Mesenchymal stem cell (in vitro differentiated cells and primary cell): ENCODE results near the gene BDKRB2.

ENCODE experiments used
- DNase-seq: peaks from one replicate; pipeline ENCODE4 v3.0.0-alpha.2; 2013
- H2AFZ ChIP-seq: one replicate; pipeline ENCODE4 v1.6.1; 2013; ENCODE audit warnings: low read depth, mild to moderate bottlenecking, control low read depth, inconsistent platforms, low read length, moderate library complexity
- H2AK5ac ChIP-seq: 2 replicates; pipeline ENCODE4 v1.6.1; 2013; ENCODE audit warnings: low read length, moderate library complexity, mild to moderate bottlenecking, inconsistent platforms; ENCODE audit not compliant: severe bottlenecking
- H2BK120ac ChIP-seq: one replicate; pipeline ENCODE4 v1.6.1; 2013; ENCODE audit warnings: low read depth, mild to moderate bottlenecking, inconsistent platforms, low read length, moderate library complexity
- H2BK12ac ChIP-seq, 2 experiments: one replicate each; pipeline ENCODE4 v1.6.1; 2013; ENCODE audit warnings: inconsistent platforms in 2 of 2, low read length in 2 of 2, mild to moderate bottlenecking in 2 of 2, moderate library complexity in 2 of 2, control low read depth in 1 of 2
- H2BK15ac ChIP-seq: one replicate; pipeline ENCODE4 v1.6.1; 2013; ENCODE audit warnings: mild to moderate bottlenecking, low read depth, inconsistent platforms; ENCODE audit not compliant: poor library complexity, severe bottlenecking
- H2BK5ac ChIP-seq: 2 replicates; pipeline ENCODE4 v1.6.1; 2013; ENCODE audit warnings: low read depth, mild to moderate bottlenecking, low read length, control low read depth, inconsistent platforms; ENCODE audit not compliant: poor library complexity, severe bottlenecking
- H3K14ac ChIP-seq, 2 experiments: one replicate each; pipeline ENCODE4 v1.6.1; 2013; ENCODE audit warnings: inconsistent platforms in 2 of 2, low read length in 2 of 2, control low read depth in 1 of 2, mild to moderate bottlenecking in 1 of 2, moderate library complexity in 1 of 2
- H3K18ac ChIP-seq, 2 experiments: one replicate each; pipeline ENCODE4 v1.6.1; 2013; ENCODE audit warnings: inconsistent platforms in 2 of 2, low read length in 2 of 2, control low read depth in 1 of 2, low read depth in 1 of 2, mild to moderate bottlenecking in 1 of 2
- H3K23ac ChIP-seq, 2 experiments: one replicate each; pipeline ENCODE4 v1.6.1; 2013; ENCODE audit warnings: inconsistent platforms in 2 of 2, low read length in 2 of 2, mild to moderate bottlenecking in 2 of 2, moderate library complexity in 2 of 2, control low read depth in 1 of 2
- H3K27ac ChIP-seq: 2 replicates; pipeline ENCODE4 v1.5.1; 2013; ENCODE audit warnings: mild to moderate bottlenecking, moderate library complexity, low read length, control low read depth, inconsistent platforms; ENCODE audit not compliant: poor library complexity, severe bottlenecking
- H3K27me3 ChIP-seq, 2 experiments: 2 replicates each; pipeline versions ENCODE4 v1.6.1 to v1.7.0; 2013; ENCODE audit warnings: low read length in 2 of 2, mild to moderate bottlenecking in 2 of 2, moderate library complexity in 2 of 2, control low read depth in 1 of 2, inconsistent platforms in 1 of 2; ENCODE audit not compliant: control insufficient read depth in 1 of 2, insufficient read depth in 1 of 2
- H3K36me3 ChIP-seq, 2 experiments: 2 replicates each; pipeline versions ENCODE4 v1.6.1 to v1.7.0; 2013; ENCODE audit warnings: low read length in 2 of 2, control low read depth in 1 of 2, inconsistent platforms in 1 of 2, low read depth in 1 of 2, mild to moderate bottlenecking in 1 of 2; ENCODE audit not compliant: insufficient read depth in 2 of 2, control insufficient read depth in 1 of 2
- H3K4ac ChIP-seq, 2 experiments: one replicate each; pipeline ENCODE4 v1.6.1; 2013; ENCODE audit warnings: inconsistent platforms in 2 of 2, low read length in 2 of 2, mild to moderate bottlenecking in 2 of 2, moderate library complexity in 2 of 2, control low read depth in 1 of 2, low read depth in 1 of 2
- H3K4me1 ChIP-seq: 2 replicates; pipeline ENCODE4 v1.6.1; 2013; ENCODE audit warnings: low read depth, low read length, control low read depth; ENCODE audit not compliant: control insufficient read depth, insufficient read depth
- H3K4me2 ChIP-seq: 2 replicates; pipeline ENCODE4 v1.6.1; 2013; ENCODE audit warnings: low read length, mild to moderate bottlenecking, inconsistent platforms; ENCODE audit not compliant: poor library complexity, severe bottlenecking
- H3K4me3 ChIP-seq, 2 experiments: 2 replicates each; pipeline versions ENCODE4 v1.5.1 to v1.7.0; 2013; ENCODE audit warnings: low read length in 2 of 2, mild to moderate bottlenecking in 2 of 2, control low read depth in 1 of 2, low read depth in 1 of 2; ENCODE audit not compliant: insufficient read depth in 1 of 2
- H3K79me1 ChIP-seq: replicated peaks from 2 replicates; pipeline ENCODE4 v1.6.1; 2013; ENCODE audit warnings: mild to moderate bottlenecking, control low read depth, low read length, inconsistent platforms; ENCODE audit not compliant: poor library complexity, severe bottlenecking
- H3K9ac ChIP-seq: 2 replicates; pipeline ENCODE4 v1.7.0; 2013; ENCODE audit warnings: mild to moderate bottlenecking, low read length, moderate library complexity
- H3K9me3 ChIP-seq: 2 replicates; pipeline ENCODE4 v1.7.0; 2013; ENCODE audit warnings: mild to moderate bottlenecking, low read length; ENCODE audit not compliant: control insufficient read depth
- H4K8ac ChIP-seq: one replicate; pipeline ENCODE4 v1.6.1; 2013; ENCODE audit warnings: inconsistent platforms, mild to moderate bottlenecking, low read length, moderate library complexity
- H4K91ac ChIP-seq: one replicate; pipeline ENCODE4 v1.6.1; 2013; ENCODE audit warnings: mild to moderate bottlenecking, low read length, inconsistent platforms
- WGBS: methylation state at CpG from one replicate; pipeline ENCODE4 v1.1.7; 2013; ENCODE audit warnings: mixed read lengths; 5-methylcytosine and 5-hydroxymethylcytosine counted together

The BDKRB2 gene

DNA sequence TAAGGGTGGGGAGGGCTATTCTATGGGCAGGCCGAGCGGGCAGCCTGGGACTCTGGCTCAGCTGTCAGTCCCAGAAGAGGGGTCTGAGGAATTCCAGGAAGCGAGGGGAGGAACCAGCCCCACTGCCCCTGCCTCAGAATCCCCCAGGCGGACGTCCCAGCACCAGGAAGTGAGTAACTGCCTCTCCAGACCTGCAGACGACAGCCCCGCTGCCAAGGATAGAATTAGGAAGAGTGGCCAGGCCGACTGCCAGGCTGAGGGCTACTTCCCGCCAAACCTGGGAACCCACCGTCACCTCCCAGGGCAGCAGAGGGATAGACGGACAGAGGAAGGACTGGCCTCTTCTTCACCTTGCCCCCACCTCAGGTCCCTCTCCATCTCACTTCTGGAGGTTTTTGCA, 6.7 kb upstream of the BDKRB2 start:
- no peak for DNase-seq
- no peak overlapping the region for H3K23ac ChIP-seq
- no peak overlapping the region for H3K9ac ChIP-seq
- H3K18ac ChIP-seq = no peak overlapping the region
- no peak overlapping the region for H3K14ac ChIP-seq
- H3K9me3 ChIP-seq = no peaks in the 10 kb centered on the region
- peaks cover 12% of the 10 kb centered on the region for H3K4me1 ChIP-seq
- no peaks in the 10 kb centered on the region for H3K79me1 ChIP-seq
- peaks cover 0 to 3% of the 10 kb centered on the region in 2 experiments for H3K36me3 ChIP-seq
- H3K27me3 ChIP-seq = peaks cover 0 to 2% of the 10 kb centered on the region in 2 experiments
- no peak overlapping the region for H3K4ac ChIP-seq
- H3K4me3 ChIP-seq = no peak overlapping the region
- no peak overlapping the region for H2BK12ac ChIP-seq
- no peak overlapping the region for H3K27ac ChIP-seq
- H4K8ac ChIP-seq = no peak overlapping the region
- no peak overlapping the region for H4K91ac ChIP-seq
- H2BK120ac ChIP-seq = no peak overlapping the region
- H2AK5ac ChIP-seq = no peak overlapping the region
- no peak overlapping the region for H2AFZ ChIP-seq
- H2BK5ac ChIP-seq = no peak overlapping the region
- no peak overlapping the region for H3K4me2 ChIP-seq
- H2BK15ac ChIP-seq = no peak overlapping the region
- WGBS = 66% methylated on average over 11 of the region's 11 CpGs

DNA sequence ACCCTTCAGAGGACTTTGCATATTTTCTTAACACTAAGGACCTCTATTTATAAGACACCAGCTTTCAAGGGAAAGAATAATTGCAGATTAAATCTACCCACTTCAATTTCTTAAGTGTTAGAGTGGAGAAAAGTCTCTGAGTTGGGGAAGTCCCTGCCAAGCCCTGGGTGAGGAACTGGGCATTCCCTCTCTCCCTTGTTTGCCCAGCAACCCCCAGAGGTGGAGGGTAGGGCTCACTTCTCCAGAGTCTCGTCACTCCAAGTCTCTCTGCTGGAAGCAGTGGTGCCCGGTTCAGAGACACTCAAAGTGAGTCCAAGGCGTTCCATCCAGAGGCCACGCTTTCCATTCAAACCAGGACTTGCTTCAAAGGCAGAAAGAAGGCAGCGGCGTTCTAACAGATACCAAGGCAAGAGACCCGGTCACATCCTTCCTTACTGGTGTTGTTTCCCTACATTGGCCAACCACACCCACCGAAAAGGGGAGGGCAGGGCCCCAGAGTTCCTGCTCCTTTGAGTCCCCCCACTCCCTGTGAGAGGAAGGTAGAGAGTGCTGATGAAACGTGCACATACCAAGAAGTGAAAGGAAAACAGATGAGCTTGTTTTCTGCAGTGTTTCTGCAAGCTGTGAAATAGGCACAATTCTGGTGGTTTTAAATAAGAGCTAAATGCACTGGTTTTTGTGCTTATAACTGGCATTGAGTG, 6.1 kb upstream of the BDKRB2 start:
- 76% methylated on average over 9 of the region's 9 CpGs for WGBS

DNA sequence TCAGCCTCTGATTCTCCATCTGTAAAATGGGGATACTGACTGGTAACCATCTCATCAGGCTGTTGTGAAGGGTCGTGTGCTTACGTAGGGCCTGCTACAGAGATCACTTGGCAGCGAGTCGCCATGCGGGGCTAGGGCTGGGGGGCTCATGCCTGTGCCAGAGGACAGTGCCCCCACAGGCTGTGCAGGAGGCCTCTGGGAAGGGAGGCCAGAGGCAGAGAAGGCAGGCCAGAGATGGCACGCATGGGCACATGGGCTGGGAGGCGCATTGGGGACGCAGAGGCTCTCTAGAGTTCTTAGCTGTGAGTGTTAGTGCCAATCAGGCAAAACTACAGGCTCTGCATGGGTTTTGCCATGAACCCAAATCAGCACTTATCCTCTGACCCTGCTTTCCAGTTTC, 3.5 kb upstream of the BDKRB2 start:
- H2AFZ ChIP-seq = no peak overlapping the region
- no peak overlapping the region for H2BK15ac ChIP-seq
- H3K4me1 ChIP-seq = peaks cover 20% of the 10 kb centered on the region
- H4K8ac ChIP-seq = no peak overlapping the region
- no peaks in the 10 kb centered on the region for H3K9me3 ChIP-seq
- H3K27me3 ChIP-seq = no peaks in the 10 kb centered on the region
- H2BK5ac ChIP-seq = no peak overlapping the region
- H3K36me3 ChIP-seq = peaks cover 2 to 3% of the 10 kb centered on the region in 2 experiments
- H3K79me1 ChIP-seq = no peaks in the 10 kb centered on the region
- no peak overlapping the region for H3K23ac ChIP-seq
- peak overlapping the region in 1 of 2 experiments; percentile 1 for H2BK12ac ChIP-seq
- H3K9ac ChIP-seq = no peak overlapping the region
- H3K4me3 ChIP-seq = no peak overlapping the region
- H3K18ac ChIP-seq = no peak overlapping the region
- H3K14ac ChIP-seq = peak overlapping the region in 1 of 2 experiments; percentile 5
- H3K27ac ChIP-seq = no peak overlapping the region
- no peak for DNase-seq
- H3K4ac ChIP-seq = no peak overlapping the region
- WGBS = 96% methylated on average over 8 of the region's 8 CpGs
- H2AK5ac ChIP-seq = no peak overlapping the region
- H3K4me2 ChIP-seq = no peak overlapping the region
- H4K91ac ChIP-seq = no peak overlapping the region
- no peak overlapping the region for H2BK120ac ChIP-seq

More for the DNA sequence above, 6.1 kb upstream of the BDKRB2 start:
- peak overlapping the region; percentile 24 for H3K9ac ChIP-seq
- H3K79me1 ChIP-seq = no peaks in the 10 kb centered on the region
- H4K8ac ChIP-seq = no peak overlapping the region
- H2AFZ ChIP-seq = no peak overlapping the region
- peak overlapping the region in 1 of 2 experiments; percentile 43 for H3K4me3 ChIP-seq
- no peak overlapping the region for H2AK5ac ChIP-seq
- H3K14ac ChIP-seq = no peak overlapping the region
- H2BK5ac ChIP-seq = no peak overlapping the region
- no peak overlapping the region for H4K91ac ChIP-seq
- H2BK12ac ChIP-seq = peak overlapping the region in 1 of 2 experiments; percentile 4
- no peak for DNase-seq
- H3K27ac ChIP-seq = no peak overlapping the region
- no peak overlapping the region for H2BK120ac ChIP-seq
- H3K4ac ChIP-seq = no peak overlapping the region
- peaks cover 0 to 3% of the 10 kb centered on the region in 2 experiments for H3K36me3 ChIP-seq
- H3K27me3 ChIP-seq = no peaks in the 10 kb centered on the region
- no peaks in the 10 kb centered on the region for H3K9me3 ChIP-seq
- no peak overlapping the region for H3K23ac ChIP-seq
- H3K4me1 ChIP-seq = peaks cover 12% of the 10 kb centered on the region
- H3K18ac ChIP-seq = no peak overlapping the region
- no peak overlapping the region for H2BK15ac ChIP-seq
- H3K4me2 ChIP-seq = no peak overlapping the region

DNA sequence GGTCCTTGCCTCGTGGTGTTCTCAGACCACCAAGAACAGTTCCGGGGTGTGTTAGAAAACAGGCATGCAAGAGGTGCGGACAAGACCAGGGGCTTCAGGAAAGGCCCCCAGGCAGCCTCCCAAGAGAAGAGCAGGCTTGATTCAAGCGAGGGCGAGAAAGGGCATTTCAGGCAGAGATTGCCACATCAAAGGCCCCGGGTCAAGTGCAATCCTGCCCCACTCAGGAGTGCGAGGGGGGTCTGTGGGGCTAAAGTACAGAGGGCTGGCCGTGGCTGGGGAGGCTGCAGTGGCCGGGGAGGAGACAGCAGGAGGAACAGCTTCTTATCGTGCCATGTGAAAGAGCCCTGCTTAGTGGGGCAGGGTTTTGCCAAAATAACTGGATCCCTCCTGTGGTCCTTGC, 2.7 kb upstream of the BDKRB2 start:
- no peak overlapping the region for H3K4me2 ChIP-seq
- no peaks in the 10 kb centered on the region for H3K9me3 ChIP-seq
- no peak overlapping the region for H4K91ac ChIP-seq
- H3K18ac ChIP-seq = no peak overlapping the region
- no peak overlapping the region for H2AK5ac ChIP-seq
- peak overlapping the region in 1 of 2 experiments; percentile 46 for H3K4ac ChIP-seq
- no peak overlapping the region for H2BK12ac ChIP-seq
- H4K8ac ChIP-seq = no peak overlapping the region
- no peak overlapping the region for H2AFZ ChIP-seq
- no peak overlapping the region for H2BK5ac ChIP-seq
- H3K23ac ChIP-seq = no peak overlapping the region
- no peak overlapping the region for H2BK120ac ChIP-seq
- 74% methylated on average over 10 of the region's 10 CpGs for WGBS
- H3K79me1 ChIP-seq = no peaks in the 10 kb centered on the region
- DNase-seq = no peak
- no peaks in the 10 kb centered on the region for H3K27me3 ChIP-seq
- no peak overlapping the region for H2BK15ac ChIP-seq
- no peak overlapping the region for H3K4me3 ChIP-seq
- no peak overlapping the region for H3K14ac ChIP-seq
- peaks cover 3 to 10% of the 10 kb centered on the region in 2 experiments for H3K36me3 ChIP-seq
- H3K9ac ChIP-seq = no peak overlapping the region
- H3K27ac ChIP-seq = no peak overlapping the region
- peaks cover 25% of the 10 kb centered on the region for H3K4me1 ChIP-seq
